ENCODE data around the gene UBXN11.

The UBXN11 gene

GRCh38 chr1:26351590-26352337 is 45.3 kb upstream of the UBXN11 start:
- no peak for TF ChIP-seq CTCF (IDR thresholded peaks at IDR 0.05; ENCODE audit: low read length, missing control alignments)
- DNase-seq (ENCODE audit: low read depth) = no peak
- H3K4me3 ChIP-seq (replicated peaks; ENCODE audit: low read depth, low read length) = no peak overlapping the region

- no peak overlapping the region for H3K4me3 ChIP-seq (replicated peaks; ENCODE audit: low read depth, low read length)
- peak; percentile 49 for DNase-seq (ENCODE audit: low read depth)
- no peak for TF ChIP-seq CTCF (IDR thresholded peaks at IDR 0.05; ENCODE audit: low read length, missing control alignments)
These were observed 44.5 kb upstream of the UBXN11 start for GRCh38 chr1:26350701-26351589.

GRCh38 chr1:26350343-26350700 is 43.9 kb upstream of the UBXN11 start:
- DNase-seq (ENCODE audit: low read depth) = no peak
- no peak overlapping the region for H3K4me3 ChIP-seq (replicated peaks; ENCODE audit: low read depth, low read length)
- TF ChIP-seq CTCF (IDR thresholded peaks at IDR 0.05; ENCODE audit: low read length, missing control alignments) = no peak

GRCh38 chr1:26349877-26350244 is 43.4 kb upstream of the UBXN11 start:
- no peak for TF ChIP-seq CTCF (IDR thresholded peaks at IDR 0.05; ENCODE audit: low read length, missing control alignments)
- DNase-seq (ENCODE audit: low read depth) = no peak
- no peak overlapping the region for H3K4me3 ChIP-seq (replicated peaks; ENCODE audit: low read depth, low read length)

GRCh38 chr1:26349188-26349876 is 42.9 kb upstream of the UBXN11 start:
- no peak for TF ChIP-seq CTCF (IDR thresholded peaks at IDR 0.05; ENCODE audit: low read length, missing control alignments)
- DNase-seq (ENCODE audit: low read depth) = peak; percentile 34
- no peak overlapping the region for H3K4me3 ChIP-seq (replicated peaks; ENCODE audit: low read depth, low read length)

- DNase-seq (ENCODE audit: low read depth) = no peak
- H3K4me3 ChIP-seq (replicated peaks; ENCODE audit: low read depth, low read length) = no peak overlapping the region
- no peak for TF ChIP-seq CTCF (IDR thresholded peaks at IDR 0.05; ENCODE audit: low read length, missing control alignments)
These were observed 40.0 kb upstream of the UBXN11 start for GRCh38 chr1:26346274-26347033.
